Kidney epithelial cell (primary cell): Measurements from ENCODE around the gene RFX8. TPM values are rescaled to one million over a fixed set of nuclear protein-coding genes. Genes with fewer than 3 reads are reported as not detected.

Experiments
- DNase-seq: peaks from one replicate; pipeline ENCODE4 v3.0.0-alpha.2; 2010; ENCODE audit warnings: low read depth
- H3K27me3 ChIP-seq: 2 replicates; pipeline ENCODE4 v1.6.0; 2011; ENCODE audit warnings: low read length; ENCODE audit not compliant: control insufficient read depth, insufficient read depth
- H3K36me3 ChIP-seq: 2 replicates; pipeline ENCODE4 v1.5.1; 2011; ENCODE audit warnings: low read length; ENCODE audit not compliant: control insufficient read depth, insufficient read depth
- H3K4me3 ChIP-seq: 2 replicates; pipeline ENCODE4 v1.5.1; 2011; ENCODE audit warnings: low read depth, mild to moderate bottlenecking, control low read depth, low read length
- CTCF ChIP-seq: IDR thresholded peaks from 2 replicates; pipeline ENCODE4 v1.5.1; 2011; ENCODE audit warnings: mild to moderate bottlenecking, moderate library complexity, low read length, control low read depth, inconsistent platforms; ENCODE audit not compliant: insufficient read depth, poor library complexity, severe bottlenecking
- total RNA-seq: library from RNA; depleted of rRNA; stranded (reverse); fragments of >200 nt; gene quantifications from 2 replicates; pipeline ENCODE4 v1.2.3, GENCODE V29; 2015

The RFX8 gene
- total RNA-seq, 1 donor from 2014 or later: 0.25 TPM

GRCh38 chr2:101368376-101368775, 106.5 kb downstream of the RFX8 start:
- TF ChIP-seq CTCF: no peak
- no peaks in the 10 kb centered on the region for H3K36me3 ChIP-seq
- H3K27me3 ChIP-seq: no peaks in the 10 kb centered on the region
- H3K4me3 ChIP-seq: no peak overlapping the region
- no peak for DNase-seq

- Histone ChIP-seq H3K27me3 (no peaks in the 10 kb centered on the region), H3K4me3 (no peak overlapping the region), H3K36me3 (no peaks in the 10 kb centered on the region)
- TF ChIP-seq CTCF: no peak
- no peak for DNase-seq
Measured at GRCh38 chr2:101367508-101367907, 107.4 kb downstream of the RFX8 start.

GRCh38 chr2:101364878-101365277, 110.0 kb downstream of the RFX8 start:
- DNase-seq: no peak
- no peak for TF ChIP-seq CTCF
- Histone ChIP-seq H3K36me3 (no peaks in the 10 kb centered on the region), H3K27me3 (no peaks in the 10 kb centered on the region), H3K4me3 (no peak overlapping the region)

- no peaks in the 10 kb centered on the region for H3K36me3 ChIP-seq
- H3K27me3 ChIP-seq: no peaks in the 10 kb centered on the region
- TF ChIP-seq CTCF: no peak
- H3K4me3 ChIP-seq: no peak overlapping the region
- DNase-seq: no peak
Measured at GRCh38 chr2:101362777-101363176, 112.1 kb downstream of the RFX8 start.

- Histone ChIP-seq H3K4me3 (no peak overlapping the region), H3K27me3 (no peaks in the 10 kb centered on the region), H3K36me3 (no peaks in the 10 kb centered on the region)
- TF ChIP-seq CTCF: no peak
- no peak for DNase-seq
Measured at GRCh38 chr2:101362316-101362715, 112.6 kb downstream of the RFX8 start.

- no peaks in the 10 kb centered on the region for H3K27me3 ChIP-seq
- DNase-seq: no peak
- no peaks in the 10 kb centered on the region for H3K36me3 ChIP-seq
- no peak for TF ChIP-seq CTCF
- H3K4me3 ChIP-seq: no peak overlapping the region
Measured at GRCh38 chr2:101361522-101361921, 113.4 kb downstream of the RFX8 start.
